Esophagus muscularis mucosa (tissue), 4 donors: ENCODE data around the gene GTF3C4.

ENCODE experiments used
- CTCF ChIP-seq, 3 experiments: fragments of 200-600 bp in 2 of 3; fragments of 450-650 bp in 1 of 3; sonication (generic) in 2 of 3; IDR thresholded peaks; one replicate each; pipeline ENCODE4 v1.5.1; 2017 to 2019; ENCODE audit warnings: antibody characterized with exemption in 3 of 3, mild to moderate bottlenecking in 2 of 3, moderate library complexity in 1 of 3
- EP300 ChIP-seq: sonication (generic); formaldehyde crosslinking; IDR thresholded peaks from one replicate; pipeline ENCODE4 v1.6.1; 2017; ENCODE audit warnings: antibody characterized with exemption
- POLR2A ChIP-seq: fragments of 450-650 bp; IDR thresholded peaks from one replicate; pipeline ENCODE4 v1.6.1; 2017; ENCODE audit warnings: antibody characterized with exemption, moderate library complexity, mild to moderate bottlenecking, low read depth
- POLR2AphosphoS5 ChIP-seq, 2 donors: sonication (generic); formaldehyde crosslinking; IDR thresholded peaks; one replicate each; pipeline ENCODE4 v1.6.1; 2017; ENCODE audit warnings: antibody characterized with exemption in 2 of 2

DNA sequence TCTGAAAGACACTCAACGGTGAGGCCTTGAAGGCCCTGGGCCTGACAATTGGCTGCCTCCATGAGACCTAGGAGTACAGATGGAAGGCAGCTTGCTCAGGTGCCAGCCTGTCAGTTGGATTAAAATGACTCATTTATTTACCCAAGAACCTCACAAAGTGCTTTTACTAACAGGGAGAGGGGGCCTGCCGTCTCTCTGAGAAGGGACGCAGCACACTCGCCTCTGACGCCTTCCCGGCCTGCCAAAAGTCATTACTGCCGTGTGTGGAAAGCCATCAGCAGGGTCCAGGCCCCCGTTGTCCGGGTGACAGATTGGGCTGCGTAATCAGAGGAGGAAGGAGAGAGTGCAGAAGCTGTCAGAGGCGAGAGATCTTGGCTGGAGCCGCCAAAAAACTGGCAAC lies 32.9 kb upstream of the GTF3C4 start:
- TF ChIP-seq CTCF (IDR thresholded peaks at IDR 0.05) (no peak), POLR2A (no peak), EP300 (no peak), POLR2AphosphoS5 (IDR thresholded peaks at IDR 0.05) (no peak)
